Daoy (cell line): Measurements from ENCODE around the gene CADM2. TPM values are rescaled to one million over a fixed set of nuclear protein-coding genes. Genes with fewer than 3 reads are reported as not detected.
"Not testable (repeated sequence)": the region's sequence is repeated elsewhere in the genome, so short reads cannot be mapped to it uniquely, and the experiment has no call there.

ENCODE experiments used
- DNase-seq: peaks from one replicate; pipeline ENCODE4 v3.0.0-alpha.2; 2015; ENCODE audit warnings: low read depth
- total RNA-seq: library from RNA; depleted of rRNA; stranded (reverse); fragments of >200 nt; shearing (Covaris generic); gene quantifications from 2 replicates; pipeline ENCODE4 v1.2.3, GENCODE V29; 2014

The CADM2 gene
- total RNA-seq, 1 experiment from 2014 or later, result 0.46 TPM

- DNase-seq, result no peak
Measured at GRCh38 chr3:85667744-85668143, 709.0 kb downstream of the CADM2 start.

- DNase-seq, result no peak
Measured at GRCh38 chr3:85670634-85671205, 711.9 kb downstream of the CADM2 start.

DNA sequence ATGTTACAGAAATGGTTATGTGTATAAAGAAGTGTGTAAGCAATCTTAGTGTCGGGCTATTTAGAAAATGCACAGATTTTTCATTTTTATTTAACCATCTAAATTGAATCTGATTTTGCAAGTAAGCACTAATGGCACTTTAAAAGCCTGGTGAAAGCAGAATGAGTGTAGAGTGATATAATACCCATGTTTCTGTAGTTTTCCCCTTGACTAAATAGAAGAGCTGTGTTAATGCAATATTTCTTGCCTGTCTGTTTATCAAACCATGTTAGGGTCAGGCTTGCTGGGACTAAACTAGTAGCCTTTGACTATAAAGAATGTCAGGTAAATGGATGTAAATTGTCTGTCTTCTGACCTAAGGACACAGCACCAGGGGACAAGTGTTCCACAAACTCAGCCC, 714.0 kb downstream of the CADM2 start:
- DNase-seq, result no peak

GRCh38 chr3:85678713-85679112, 719.9 kb downstream of the CADM2 start:
- no peak for DNase-seq

- DNase-seq, result no peak
Measured at GRCh38 chr3:85681906-85682305, 723.1 kb downstream of the CADM2 start.

DNA sequence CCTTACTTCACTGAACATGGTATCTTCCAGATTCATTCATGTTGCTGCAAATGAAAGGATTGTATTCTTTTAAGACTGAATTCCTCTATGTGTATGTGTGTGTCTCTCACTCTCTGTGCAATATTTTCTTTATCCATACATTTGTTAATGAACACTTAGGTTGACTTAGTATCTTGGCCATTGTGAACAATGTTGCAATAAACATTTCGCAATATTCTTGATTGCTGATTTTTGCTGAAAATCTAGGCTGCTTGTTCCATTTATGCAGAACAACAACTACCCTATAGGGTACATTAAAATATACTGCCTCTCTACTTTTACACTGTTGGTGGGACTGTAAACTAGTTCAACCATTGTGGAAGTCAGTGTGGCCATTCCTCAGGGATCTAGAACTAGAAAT, 732.4 kb downstream of the CADM2 start:
- no peak for DNase-seq

DNA sequence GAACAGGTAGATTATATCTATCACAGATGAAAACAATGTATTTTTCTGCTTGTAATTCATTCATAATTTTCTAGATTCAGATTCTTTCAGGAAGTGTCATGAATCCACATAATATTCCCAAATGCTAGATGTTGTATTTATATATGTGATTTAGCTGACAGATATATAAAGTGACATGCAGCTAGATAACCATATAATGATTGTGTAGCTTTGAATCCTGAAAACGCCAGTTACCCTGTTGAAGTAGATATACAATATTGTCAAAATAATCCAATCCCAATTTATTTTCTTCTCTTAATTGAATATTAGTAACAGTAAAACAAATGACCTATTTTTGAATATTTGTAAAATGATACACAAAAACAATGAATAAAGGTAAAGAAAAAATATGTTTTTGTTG, 738.4 kb downstream of the CADM2 start:
- no peak for DNase-seq

- DNase-seq, result no peak
Measured at GRCh38 chr3:85706130-85706529, 747.3 kb downstream of the CADM2 start.

DNA sequence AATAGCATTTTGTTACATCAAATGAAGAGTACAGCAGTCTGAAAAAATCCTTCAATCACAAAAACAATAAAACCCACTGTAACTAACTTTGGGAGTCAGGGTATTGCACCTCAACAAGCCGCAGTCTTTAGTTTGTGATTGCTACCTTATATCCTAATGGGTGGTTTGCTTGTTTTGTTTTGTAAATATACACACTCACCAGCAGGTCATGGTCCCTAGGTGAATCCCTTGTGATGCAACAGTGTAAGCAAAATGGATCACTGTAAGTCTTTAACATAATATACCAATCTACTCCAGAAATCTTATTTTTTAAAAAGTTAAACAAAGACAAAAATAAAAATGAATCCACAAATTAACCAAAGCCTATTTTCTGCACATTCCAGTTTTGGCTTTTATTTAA, 749.5 kb downstream of the CADM2 start:
- DNase-seq, result not testable (repeated sequence)

- DNase-seq, result no peak
Measured at GRCh38 chr3:85709346-85709892, 750.6 kb downstream of the CADM2 start.

DNA sequence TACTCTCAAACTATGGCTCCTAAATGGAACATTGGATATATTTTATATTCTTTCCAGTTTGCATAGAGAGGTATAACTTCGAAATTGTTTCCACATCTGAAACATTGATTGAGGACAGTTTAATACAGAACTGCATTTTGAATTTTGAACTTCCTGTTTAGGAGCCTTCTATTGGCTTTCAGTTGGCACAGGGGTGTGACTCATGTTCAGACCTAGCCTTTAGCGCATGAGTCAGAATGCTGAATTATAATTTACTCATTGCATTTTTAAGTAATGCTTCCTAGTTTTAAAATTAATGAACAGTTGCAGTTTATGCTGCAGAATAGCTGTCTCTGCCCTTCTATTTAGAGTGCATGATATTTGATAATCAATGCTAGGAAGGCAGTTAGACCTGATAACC, 751.7 kb downstream of the CADM2 start:
- no peak for DNase-seq

DNA sequence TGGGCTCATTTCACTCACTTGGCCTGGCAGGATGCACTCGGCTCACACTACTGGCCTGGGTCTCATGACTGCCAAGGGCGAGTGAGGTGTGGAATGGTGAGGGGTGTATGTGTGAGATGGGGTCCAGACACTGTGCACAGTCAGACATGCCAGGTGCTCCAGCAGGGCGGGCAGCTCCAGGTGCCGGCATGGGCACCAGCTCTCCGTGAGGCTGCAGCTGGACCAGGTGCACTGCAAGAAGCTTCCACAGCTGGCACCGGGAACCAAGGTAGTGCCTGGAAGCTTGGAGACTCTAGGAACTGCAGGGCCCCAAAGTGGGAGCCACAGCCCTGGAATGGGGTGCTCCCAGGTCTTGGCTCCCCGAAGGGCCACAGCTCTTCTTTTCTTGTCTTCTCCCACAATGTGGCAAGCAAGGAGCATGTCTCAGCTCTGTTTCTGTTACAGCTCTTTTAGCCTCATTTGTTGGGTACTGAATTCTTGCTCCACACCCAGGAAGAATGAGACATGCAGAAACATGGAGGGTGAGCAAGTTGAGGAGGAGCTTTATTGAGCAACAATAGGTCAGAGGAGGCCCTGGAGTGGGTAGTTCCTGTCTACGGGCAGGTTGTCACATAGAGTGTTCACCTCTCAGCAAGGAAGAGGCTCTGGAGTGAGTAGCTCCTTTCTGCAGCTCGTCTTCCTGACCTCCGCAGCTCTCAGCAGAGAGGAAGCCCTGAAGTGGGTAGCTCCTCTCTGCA, 762.8 kb downstream of the CADM2 start:
- no peak for DNase-seq

DNA sequence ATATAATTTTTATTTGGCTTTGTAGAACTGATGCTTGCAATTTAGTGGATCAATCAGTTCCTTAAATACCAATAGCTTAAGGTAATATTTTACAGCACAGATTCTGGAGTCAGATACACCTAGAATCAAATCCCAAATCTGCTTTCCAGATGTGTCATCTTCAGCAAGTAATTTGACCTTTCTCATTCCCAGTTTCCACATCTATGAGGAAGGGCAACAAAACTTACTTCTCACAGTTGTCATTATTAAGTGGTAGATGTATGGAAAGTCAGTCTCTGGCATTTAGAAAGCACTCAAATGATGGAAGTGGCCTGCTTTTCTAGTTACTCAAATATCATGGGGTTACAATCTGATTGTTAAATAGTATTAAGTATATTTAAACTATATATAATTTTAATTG, 767.0 kb downstream of the CADM2 start:
- DNase-seq, result no peak

- DNase-seq, result no peak
Measured at GRCh38 chr3:85726241-85726640, 767.5 kb downstream of the CADM2 start.

- DNase-seq, result no peak
Measured at GRCh38 chr3:85737846-85738245, 779.1 kb downstream of the CADM2 start.

- no peak for DNase-seq
Measured at GRCh38 chr3:85740561-85740960, 781.8 kb downstream of the CADM2 start.

- DNase-seq, result no peak
Measured at GRCh38 chr3:85758442-85758841, 799.7 kb downstream of the CADM2 start.

- DNase-seq, result no peak
Measured at GRCh38 chr3:85760342-85760741, 801.6 kb downstream of the CADM2 start.

GRCh38 chr3:85780806-85781205, 822.0 kb downstream of the CADM2 start:
- no peak for DNase-seq

GRCh38 chr3:85781806-85782205, 823.0 kb downstream of the CADM2 start:
- no peak for DNase-seq

- DNase-seq, result no peak
Measured at GRCh38 chr3:85783291-85783690, 824.5 kb downstream of the CADM2 start.

GRCh38 chr3:85785766-85786165, 827.0 kb downstream of the CADM2 start:
- DNase-seq, result no peak

- DNase-seq, result no peak
Measured at GRCh38 chr3:85790445-85791030, 831.7 kb downstream of the CADM2 start.
